Measurements from ENCODE around the gene LY6G6D.
"Not testable (repeated sequence)": the region's sequence is repeated elsewhere in the genome, so short reads cannot be mapped to it uniquely, and the experiment has no call there.

Gene LY6G6D

DNA sequence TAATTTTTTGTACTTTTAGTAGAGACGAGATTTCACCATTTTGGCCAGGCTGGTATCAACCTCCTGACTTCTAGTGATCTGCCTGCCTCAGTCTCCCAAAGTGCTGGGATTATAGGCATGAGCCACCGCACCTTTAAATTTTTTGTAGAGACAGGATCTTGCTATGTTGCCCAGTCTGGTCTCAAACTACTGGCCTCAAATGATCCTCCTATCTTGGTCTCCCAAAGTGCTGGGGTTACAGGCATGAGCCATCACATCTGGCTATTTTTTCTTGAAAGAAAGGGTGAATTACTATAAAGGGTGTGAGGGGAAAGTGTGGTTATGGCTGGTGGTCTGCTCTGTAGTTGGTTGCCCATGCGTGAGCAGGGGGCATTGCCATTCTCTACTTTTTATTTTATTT, 6.9 kb upstream of the LY6G6D start:
- in situ Hi-C loops (cut with MboI; ENCODE audit: low sequenced_read_pairs, unreplicated experiment) = no loop called here
- no peak for DNase-seq (ENCODE audit: low spot score)
- TF ChIP-seq CTCF (IDR thresholded peaks at IDR 0.05; ENCODE audit: borderline replicate concordance, control extremely low read depth, extremely low read depth, insufficient read depth, missing control alignments) = no peak

DNA sequence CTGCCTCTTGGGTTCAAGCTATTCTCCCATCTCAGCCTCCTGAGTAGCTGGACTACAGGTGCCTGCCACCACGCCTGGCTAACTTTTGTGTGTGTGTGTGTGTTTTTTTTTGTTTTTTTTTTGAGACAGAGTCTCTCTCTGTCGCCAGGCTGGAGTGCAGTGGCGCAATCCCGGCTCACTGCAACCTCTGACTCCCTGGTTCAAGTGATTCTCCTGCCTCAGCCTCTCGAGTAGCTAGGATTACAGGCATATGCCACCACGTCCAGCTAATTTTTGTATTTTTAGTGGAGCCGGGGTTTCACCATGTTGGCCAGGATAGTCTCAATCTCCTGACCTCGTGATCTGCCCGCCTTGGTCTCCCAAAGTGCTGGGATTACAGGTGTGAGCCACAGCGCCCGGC, 6.0 kb upstream of the LY6G6D start:
- DNase-seq (ENCODE audit: low spot score); in situ Hi-C loops (cut with MboI; ENCODE audit: low sequenced_read_pairs, unreplicated experiment): not testable (repeated sequence)

DNA sequence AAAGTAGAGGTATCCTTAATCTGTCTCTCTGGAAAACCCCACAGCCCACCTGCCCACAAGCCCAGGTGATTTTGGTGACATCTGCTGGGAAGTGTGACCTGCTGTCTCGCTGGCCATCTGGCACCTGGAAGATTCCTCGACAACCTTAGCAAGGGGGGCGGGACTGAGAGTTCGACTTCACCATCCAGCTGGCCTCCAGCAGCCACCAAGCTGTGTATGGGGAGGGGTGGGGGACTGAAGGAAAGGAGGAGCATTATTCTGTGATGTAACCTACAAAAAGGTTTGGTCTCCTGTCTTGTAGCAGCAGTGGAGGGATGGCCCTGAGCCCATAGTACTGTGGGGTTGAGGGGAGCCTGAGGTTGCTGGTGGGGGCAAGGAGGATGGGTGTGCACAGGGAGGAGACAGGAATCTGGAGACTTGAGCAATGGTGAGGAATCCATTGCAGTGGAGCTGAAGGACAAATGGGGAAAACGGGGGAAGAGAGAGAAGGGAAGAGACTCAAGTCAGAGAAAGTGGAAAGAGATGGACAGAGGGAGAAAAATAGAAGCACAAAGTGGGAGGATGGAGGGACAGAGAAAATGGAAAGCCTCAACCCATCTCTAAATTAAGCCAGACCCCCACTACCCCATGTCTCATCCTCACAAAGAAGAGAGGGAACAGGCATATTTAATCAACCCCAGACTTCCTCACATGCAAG, 4.5 kb upstream of the LY6G6D start:
- no peak for DNase-seq (ENCODE audit: low spot score)
- in situ Hi-C loops (cut with MboI; ENCODE audit: low sequenced_read_pairs, unreplicated experiment) = no loop called here
- TF ChIP-seq CTCF (IDR thresholded peaks at IDR 0.05; ENCODE audit: borderline replicate concordance, control extremely low read depth, extremely low read depth, insufficient read depth, missing control alignments) = no peak

- no peak for DNase-seq (ENCODE audit: low spot score)
- in situ Hi-C loops (cut with MboI; ENCODE audit: low sequenced_read_pairs, unreplicated experiment) = no loop called here
- TF ChIP-seq CTCF (IDR thresholded peaks at IDR 0.05; ENCODE audit: borderline replicate concordance, control extremely low read depth, extremely low read depth, insufficient read depth, missing control alignments) = no peak
Measured at GRCh38 chr6:31711233-31711632, 3.9 kb upstream of the LY6G6D start.

GRCh38 chr6:31712296-31712695, 2.9 kb upstream of the LY6G6D start:
- TF ChIP-seq CTCF (IDR thresholded peaks at IDR 0.05; ENCODE audit: borderline replicate concordance, control extremely low read depth, extremely low read depth, insufficient read depth, missing control alignments) = no peak
- no peak for DNase-seq (ENCODE audit: low spot score)
- in situ Hi-C loops (cut with MboI; ENCODE audit: low sequenced_read_pairs, unreplicated experiment) = no loop called here

GRCh38 chr6:31713465-31713864, 1.7 kb upstream of the LY6G6D start:
- in situ Hi-C loops (cut with MboI; ENCODE audit: low sequenced_read_pairs, unreplicated experiment) = no loop called here
- DNase-seq (ENCODE audit: low spot score) = no peak
- no peak for TF ChIP-seq CTCF (IDR thresholded peaks at IDR 0.05; ENCODE audit: borderline replicate concordance, control extremely low read depth, extremely low read depth, insufficient read depth, missing control alignments)

DNA sequence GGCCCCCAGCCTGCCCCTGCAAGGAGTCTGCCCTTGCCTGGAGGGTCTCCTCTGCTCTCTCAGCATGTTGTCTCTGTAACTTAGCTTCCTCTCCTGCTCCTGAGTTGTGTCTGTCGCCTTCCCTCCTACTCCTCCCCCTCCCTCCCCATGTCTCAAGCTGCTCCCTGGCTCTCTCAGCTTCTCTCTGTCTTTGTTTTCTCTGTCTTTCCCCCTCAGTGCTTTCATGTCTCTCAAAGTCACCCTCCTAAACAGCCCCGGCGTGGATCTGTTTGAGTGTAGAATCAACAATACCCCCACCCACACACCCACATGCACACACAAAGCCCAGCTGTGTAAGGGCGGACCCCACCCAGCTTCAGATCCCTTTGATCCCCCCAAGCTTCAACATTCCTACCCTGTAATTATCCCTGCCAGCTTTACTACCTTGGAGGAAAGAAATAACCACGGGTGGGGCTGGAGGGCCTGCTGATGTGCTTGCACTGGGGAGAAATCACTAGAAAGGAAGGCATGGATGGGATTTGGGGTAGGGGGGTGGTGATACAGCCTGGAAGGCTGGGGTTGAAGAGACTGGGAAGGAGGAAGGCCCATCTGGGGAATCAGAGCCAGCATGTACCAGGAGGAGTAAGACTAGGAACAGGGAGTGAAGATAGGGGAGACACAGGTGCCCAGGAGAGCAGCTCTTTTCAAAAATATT, 1.0 kb upstream of the LY6G6D start:
- DNase-seq (ENCODE audit: low spot score) = no peak
- no peak for TF ChIP-seq CTCF (IDR thresholded peaks at IDR 0.05; ENCODE audit: borderline replicate concordance, control extremely low read depth, extremely low read depth, insufficient read depth, missing control alignments)
- in situ Hi-C loops (cut with MboI; ENCODE audit: low sequenced_read_pairs, unreplicated experiment) = no loop called here

All from GM13976 (cell line).